Erythroblast (primary cell): ENCODE data around the gene TMEM26.

Source experiments
- GATA1 ChIP-seq: IDR thresholded peaks from 2 replicates; pipeline ENCODE4 v1.6.1; 2011; ENCODE audit warnings: low read depth, mild to moderate bottlenecking, control low read depth, low read length, moderate library complexity
- POLR2A ChIP-seq: IDR thresholded peaks from 2 replicates; pipeline ENCODE4 v1.6.1; 2011; ENCODE audit warnings: mild to moderate bottlenecking, low read length

- TF ChIP-seq POLR2A (no peak), GATA1 (no peak)
These were observed 63.3 kb downstream of the TMEM26 start for GRCh38 chr10:61389887-61390286.
